ENCODE results near the gene ATF1.

DNA sequence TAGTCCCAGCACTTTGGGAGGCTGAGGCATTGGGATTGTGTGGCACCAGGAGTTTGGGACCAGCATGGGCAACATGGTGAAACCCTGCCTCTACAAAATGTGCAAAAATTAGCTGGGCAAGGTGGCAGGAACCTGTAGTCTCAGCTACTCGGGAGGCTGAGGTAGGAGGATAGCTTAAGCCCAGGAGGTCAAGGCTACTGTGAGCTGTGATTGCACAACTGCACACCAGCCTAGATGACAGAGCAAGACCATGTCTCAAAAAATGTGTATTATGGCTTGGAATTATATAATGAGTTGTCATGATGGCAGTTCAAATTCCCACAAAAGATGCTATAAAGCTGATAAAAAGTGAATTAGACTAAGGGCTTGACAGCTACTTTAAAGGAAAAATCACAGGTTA, 58.2 kb downstream of the ATF1 start:
- TF ChIP-seq CTCF (IDR thresholded peaks at IDR 0.05; ENCODE audit: low read depth, low read length) (no peak), EZH2phosphoT487 (IDR thresholded peaks at IDR 0.05; ENCODE audit: low read depth) (no peak)
